Measurements from ENCODE around the gene BMP3.
A peak's percentile ranks its signal among the peaks of the same experiment; 100 is the strongest.

Gene BMP3

DNA sequence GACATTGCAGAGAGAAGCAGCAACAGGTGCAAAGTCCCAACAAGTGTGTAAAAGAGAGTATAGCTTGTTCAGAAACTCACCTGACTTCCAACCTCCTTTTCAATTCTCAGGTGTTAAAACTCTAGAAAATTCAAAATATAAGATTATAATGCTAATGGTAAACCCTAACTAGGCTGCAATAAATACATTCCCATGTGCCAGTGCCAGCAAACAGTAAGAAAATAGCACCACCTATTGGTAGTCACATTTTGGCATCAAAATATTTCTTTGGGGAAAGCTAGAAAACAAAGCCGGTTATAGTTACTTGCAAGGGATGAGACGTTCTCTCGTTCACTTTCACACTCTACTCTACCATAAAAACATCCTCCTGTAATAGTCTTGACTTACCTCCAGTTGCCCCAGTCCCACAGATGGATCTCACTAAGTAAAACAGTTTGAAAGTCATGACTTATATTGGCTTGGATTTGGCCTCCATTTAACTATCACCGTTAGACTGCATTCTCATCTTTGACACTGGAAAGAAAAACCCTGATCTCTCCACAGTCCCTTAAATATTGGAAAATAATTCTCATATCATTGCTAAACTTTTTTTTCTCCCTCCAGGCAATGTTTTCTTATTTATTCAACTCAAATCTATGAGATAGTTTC, 9.6 kb downstream of the BMP3 start:
- DNase-seq (ENCODE audit: low read depth in 2 of 3, low spot score in 2 of 3), result no peak

DNA sequence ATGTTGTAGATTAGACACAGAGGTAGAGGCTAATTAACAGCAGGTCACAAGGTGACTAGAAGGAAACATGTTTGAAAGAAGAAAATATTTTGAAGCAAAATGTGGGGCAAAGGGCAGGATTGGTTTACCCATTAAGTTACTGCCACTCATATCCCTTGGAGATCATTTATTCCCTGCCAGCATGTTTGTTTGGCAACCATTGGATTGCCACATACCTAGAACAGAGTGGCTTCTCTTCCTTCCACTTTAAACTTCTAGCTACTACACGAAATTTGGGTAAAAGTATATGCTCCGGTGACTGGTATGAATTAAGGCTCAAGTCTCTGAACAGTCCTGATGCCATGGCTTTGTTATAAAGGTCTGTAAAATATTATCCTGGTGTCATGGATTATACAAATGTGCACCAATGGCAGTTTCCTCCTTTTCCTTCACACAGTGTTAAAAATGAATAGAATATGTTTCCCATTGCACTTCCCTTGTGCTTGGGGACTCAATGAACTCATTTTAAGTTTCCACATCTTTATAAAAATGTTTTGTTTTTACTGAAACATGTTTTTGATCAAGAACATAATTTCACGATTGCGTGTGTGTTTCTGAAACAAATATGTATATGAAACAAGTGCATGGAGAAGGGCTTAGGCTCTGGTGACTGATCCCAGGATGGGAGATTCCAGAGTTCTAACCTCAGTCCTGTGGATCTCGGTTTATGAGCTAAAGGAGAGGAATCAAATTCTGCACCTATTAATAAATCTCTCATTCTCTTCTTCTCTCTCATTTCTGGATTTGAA, 12.3 kb downstream of the BMP3 start:
- no peak for DNase-seq (ENCODE audit: low read depth in 2 of 3, low spot score in 2 of 3)

DNA sequence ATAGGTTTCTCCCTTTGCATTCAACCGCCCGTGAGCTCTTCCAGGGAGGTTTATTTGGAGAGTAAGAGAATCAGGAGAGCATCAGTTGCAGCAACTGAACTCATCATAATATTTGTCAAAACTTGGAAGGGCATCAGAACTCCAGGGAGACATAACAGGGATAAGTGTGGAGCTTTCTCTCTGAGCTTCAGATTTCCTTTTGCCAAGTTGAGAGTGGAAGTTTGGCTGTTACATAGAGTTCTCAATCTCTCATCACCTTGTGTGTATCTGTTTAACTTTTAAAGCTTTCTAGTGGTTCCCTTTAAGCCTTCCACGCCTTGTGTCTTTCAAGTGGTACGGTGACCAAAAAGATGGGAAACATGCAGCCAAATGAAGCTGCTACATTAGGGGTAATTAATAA, 18.8 kb downstream of the BMP3 start:
- no peak for DNase-seq (ENCODE audit: low read depth in 2 of 3, low spot score in 2 of 3)

DNA sequence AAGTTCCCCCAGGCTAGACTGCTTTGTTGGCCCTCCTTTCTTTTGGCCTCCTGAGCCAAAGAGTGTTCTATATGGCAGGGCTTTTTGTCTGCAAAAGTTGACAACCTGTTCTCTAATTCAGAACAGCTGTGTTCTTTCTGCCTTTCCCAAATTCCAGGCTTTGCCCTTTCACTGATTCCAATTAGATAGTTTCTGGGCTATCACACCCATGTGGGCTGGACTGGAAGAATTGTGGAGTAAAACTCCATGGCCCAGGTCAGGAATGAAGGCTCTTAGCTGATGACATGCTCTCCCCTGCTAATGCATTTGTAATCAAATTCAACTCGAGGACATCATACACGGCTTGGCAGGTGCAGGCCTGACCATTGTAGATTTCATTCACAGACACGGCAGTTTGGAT, 19.4 kb downstream of the BMP3 start:
- DNase-seq (ENCODE audit: low read depth in 2 of 3, low spot score in 2 of 3), result no peak

DNA sequence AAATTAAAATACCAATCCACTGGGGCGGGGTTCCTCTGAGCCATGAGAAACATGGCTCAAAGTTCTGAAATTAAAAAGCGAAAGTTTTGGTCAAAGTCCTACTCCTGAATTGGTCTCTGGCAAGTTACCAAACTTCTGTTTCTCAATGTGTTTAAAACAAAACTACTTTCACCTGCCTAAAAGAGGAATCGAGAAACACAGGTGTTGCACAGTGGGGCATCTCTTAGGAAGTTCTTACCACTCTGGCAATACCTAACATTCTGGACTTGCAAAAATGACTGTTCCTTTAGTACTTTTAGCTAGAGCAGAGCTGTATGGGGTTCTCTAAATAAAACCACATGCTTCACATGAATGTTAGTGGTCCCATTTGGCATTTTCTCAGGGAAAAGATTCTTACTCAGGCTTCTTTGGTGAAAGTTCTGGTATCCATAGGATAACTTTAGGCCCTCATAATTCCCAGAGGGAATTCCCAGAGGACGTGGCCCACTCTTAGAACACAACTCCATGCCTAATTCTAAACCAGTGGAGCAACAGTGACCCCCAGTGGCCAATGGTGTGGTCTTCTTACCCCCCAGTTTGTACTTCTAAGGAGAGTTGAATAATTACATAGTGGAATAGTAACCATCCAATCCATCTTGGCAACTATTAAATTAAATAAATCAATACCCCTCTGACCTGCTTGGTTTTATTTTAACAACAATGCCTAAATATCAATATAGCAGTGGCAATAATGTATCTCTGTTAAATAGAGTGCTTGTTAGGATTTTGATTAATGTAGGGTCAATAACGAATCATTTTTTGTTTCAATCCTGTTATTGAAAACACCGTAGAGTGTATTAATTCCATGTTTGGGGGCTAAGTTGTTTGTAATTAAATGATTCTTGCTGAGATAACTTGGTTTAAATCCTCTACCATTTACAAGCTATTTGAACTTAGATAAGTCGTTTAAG, 21.9 kb downstream of the BMP3 start:
- peak in 1 of 3 experiments; percentile 10 for DNase-seq (ENCODE audit: low read depth in 2 of 3, low spot score in 2 of 3)

DNA sequence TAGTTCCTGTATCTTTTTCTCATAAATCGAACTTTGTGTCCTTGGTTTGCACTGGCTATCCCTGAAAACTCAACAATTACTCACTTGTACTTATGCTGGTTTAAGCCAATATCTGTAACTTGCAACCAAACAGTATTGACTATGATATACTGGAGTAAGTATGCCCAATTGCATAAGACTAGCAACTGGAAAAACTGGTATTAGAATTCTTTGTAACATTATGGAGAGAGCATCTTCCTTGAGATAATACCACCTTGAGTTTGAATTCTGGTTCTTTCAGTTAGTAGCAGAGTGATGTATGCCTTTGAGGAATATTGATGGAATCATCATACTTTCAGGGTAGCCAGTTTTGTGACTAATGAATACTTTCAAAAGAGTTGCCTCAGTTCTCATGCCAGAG, 28.1 kb downstream of the BMP3 start:
- DNase-seq (ENCODE audit: low read depth in 2 of 3, low spot score in 2 of 3), result no peak

DNA sequence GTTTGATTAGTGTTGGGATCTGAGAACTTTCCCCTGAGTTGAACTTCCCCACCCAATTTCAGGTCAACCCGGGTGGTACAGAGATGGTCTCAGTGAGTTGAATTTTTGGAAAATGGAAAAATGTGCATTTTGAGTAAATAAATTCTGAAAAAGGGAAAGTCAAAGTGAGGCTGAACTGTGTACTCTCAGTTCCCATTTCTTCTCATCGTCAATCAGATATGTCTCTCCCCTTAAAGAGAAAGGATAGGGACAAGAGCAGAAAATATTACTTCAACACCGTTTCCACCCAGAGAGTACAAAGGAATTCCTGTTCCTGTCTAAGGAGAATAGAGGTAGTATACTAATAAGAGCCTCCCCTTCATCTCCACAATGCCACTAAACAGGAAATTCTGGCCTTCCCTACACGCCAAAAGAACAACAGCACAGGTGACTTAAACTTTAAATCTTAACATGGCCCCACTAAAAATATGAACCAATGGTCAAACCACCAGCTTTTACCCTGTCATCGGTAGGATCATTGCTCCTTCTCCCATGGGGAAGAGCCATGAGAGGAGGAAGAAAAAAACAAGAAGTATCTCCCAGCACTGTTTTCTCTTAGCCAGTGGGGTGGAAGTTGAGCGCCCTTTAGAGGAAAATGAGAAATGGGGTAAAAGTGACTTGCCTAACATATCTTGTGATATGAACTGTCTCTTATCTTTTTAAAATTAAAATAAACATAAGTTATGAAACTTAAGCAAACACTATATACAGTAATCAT, 30.3 kb downstream of the BMP3 start:
- DNase-seq (ENCODE audit: low read depth in 2 of 3, low spot score in 2 of 3), result no peak

DNA sequence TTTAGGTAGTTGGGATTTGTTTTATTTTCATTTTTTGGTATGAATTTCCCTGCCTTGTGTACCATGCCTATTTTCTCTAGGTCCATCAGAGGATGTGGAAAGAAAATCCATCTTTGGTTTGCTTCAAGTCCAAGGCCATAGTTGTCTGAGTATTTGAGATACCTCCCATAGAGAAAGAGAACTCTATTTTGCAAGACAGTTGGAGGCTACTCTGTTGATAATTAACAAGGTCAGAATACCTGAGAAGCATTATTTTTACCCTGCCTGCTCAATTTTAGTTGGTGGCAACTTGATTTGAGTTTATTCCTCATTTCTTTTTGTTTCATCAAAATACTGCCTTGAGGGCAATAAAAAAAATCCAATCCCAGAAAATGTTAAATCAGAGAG, 30.8 kb downstream of the BMP3 start:
- DNase-seq (ENCODE audit: low read depth in 2 of 3, low spot score in 2 of 3), result no peak

DNA sequence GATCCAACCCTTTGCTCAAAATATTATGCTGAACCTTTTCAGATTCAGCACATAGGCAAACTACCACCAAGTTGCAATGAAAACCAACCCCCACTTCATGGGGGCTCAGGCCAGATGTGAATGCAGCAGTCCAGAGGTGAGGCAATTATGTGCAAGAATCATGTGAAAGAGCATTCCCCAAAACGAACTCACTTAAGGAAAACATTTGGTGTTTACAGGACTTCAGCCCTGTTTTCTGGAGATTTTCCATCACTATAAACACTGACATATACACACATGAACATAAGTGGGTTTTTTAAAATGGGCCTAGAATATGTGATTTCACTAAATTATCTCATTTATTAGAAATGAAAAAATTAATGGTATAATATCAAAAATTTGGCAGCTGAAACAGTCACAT, 31.5 kb downstream of the BMP3 start:
- DNase-seq (ENCODE audit: low read depth in 2 of 3, low spot score in 2 of 3), result no peak

DNA sequence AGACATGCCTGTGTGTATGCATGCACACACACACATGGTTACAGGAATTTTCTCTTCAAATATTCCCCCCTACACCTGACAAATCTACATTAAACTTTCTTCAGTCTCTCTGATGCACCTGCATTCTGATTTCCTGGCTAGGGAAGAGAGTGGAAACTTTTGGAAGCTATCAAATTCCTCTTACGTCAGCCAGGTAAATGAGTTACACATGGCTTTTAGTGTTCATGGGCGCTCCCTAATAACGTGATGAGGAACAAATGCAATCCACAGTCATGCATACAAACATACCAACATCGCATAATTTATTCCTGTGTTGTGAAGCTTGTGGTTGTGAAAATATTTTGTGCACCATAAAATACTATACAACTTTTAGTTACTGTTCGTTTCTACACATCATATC, 34.9 kb downstream of the BMP3 start:
- DNase-seq (ENCODE audit: low read depth in 2 of 3, low spot score in 2 of 3), result no peak

DNA sequence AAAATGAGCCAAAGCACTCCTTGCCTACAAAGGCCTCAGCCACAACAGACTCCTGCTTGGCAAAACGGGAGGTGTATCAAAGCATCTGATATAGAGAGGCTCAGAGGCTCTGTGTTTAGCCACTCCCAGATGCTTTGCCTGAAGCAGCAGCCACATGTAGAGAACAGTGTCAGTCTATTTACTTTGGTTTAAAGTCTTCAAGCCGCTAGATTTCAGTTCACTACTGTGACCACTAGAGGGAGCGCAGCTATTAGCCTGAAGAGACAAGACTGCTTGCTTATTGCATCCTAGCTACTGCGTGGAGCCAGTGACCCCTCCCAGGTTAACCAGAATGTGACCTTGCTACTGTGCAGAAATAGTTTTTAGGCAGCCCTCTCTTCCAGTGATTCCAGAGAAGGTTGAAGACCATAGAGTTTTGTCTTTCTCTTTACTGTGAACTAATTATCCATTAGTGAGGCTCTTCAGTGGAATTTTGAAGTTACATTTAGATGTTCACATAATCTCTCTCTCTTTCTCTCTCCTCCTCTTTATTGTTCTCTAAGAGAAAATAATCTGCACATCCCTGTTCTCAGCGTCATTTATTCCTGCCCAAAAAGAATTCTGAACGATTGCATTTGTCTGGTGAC, 39.3 kb downstream of the BMP3 start:
- peak; percentile 0 to 24 (median 4) for DNase-seq (ENCODE audit: low read depth in 2 of 3, low spot score in 2 of 3)

DNA sequence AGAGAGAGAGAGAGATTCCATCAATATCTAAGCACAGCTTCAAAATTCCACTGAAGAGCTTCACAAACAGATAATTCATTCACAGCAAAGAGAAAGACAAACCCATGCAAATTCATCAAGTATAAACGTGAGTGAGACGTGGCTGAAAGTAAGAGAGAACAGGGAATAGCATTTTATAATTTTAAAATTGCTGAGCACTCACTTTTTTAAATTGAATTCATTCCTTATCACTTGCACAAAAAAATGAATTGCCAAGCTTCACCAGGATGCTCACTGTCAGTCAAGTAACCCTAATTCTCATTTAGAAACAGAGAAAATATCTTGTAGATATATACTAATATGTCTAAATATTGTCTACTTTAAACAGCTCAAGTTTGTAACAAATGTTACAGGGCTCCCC, 40.5 kb downstream of the BMP3 start:
- no peak for DNase-seq (ENCODE audit: low read depth in 2 of 3, low spot score in 2 of 3)

DNA sequence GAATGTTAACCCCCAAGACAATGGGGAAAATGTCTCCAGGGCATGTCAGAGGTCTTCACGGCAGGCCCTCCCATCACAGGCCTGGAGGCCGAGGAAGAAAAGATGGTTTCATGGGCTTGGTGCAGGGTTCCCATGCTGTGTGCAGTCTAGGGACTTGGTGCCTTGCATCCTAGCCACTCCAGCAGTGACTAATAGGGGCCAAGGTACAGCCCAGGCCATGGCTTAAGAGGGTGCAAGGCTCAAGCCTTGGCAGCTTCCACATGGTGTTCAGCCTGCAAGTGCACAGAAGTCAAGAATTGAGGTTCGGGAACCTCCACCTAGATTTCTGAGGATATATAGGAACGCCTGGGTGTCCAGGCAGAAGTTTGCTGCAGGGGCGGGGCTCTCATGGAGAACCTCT, 50.6 kb downstream of the BMP3 start:
- no peak for DNase-seq (ENCODE audit: low read depth in 2 of 3, low spot score in 2 of 3)

DNA sequence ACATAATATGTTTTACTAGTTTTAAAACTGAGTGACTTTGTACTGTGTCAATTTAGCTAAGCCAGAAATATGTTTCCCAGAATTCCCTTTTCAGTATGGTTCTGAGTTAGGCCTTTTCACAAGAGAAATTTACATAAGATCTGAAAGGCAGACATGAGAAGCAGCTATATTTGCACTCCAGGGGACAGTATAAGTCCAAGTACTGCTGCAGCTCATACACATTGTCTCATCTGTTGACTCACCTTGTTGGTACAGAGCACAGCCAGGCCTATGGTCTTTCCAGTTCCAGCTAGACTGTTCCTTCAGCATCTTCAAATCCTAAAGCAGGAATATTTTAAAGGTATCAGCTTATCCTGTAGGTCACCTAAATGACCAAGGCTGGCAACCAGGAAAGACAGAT, 53.5 kb downstream of the BMP3 start:
- DNase-seq (ENCODE audit: low read depth in 2 of 3, low spot score in 2 of 3), result no peak

DNA sequence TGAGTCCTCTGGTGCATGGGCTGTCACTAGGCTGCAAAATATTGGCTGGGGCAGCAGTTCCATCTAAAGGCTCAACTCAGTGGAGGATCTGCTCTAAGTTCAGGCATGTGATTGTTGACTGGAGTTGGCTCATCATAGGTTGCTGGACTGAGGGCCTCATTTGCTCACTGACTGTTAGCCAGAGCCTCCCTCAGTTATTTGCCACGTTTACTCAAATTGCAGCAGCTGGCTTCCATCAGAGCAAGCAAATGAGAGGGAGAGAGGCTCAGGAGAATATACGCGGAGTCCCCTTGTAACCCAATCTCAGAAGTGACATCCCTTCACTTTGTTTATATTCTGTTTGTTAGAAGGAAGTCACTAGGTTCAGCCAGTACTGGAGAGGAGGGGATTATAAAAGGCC, 54.1 kb downstream of the BMP3 start:
- no peak for DNase-seq (ENCODE audit: low read depth in 2 of 3, low spot score in 2 of 3)

DNA sequence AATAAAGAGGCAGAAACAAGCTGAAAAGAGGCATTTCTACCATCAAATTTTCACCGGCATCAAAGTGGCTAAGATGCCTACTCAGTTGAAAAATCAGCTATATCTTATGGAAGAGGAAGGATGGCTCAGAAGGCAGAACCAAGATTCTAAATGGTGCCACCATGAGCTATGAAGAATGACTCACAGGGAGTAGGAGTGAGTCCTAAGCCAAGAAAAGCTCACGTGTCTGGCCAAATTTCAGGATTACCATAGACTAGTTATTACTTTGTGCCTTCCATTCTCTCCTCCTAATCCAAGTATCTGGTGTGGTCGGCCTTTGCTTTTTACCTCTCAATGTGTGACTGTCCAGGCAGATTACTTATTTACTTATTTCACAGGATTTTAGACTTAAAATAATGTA, 54.8 kb downstream of the BMP3 start:
- DNase-seq (ENCODE audit: low read depth in 2 of 3, low spot score in 2 of 3), result no peak

DNA sequence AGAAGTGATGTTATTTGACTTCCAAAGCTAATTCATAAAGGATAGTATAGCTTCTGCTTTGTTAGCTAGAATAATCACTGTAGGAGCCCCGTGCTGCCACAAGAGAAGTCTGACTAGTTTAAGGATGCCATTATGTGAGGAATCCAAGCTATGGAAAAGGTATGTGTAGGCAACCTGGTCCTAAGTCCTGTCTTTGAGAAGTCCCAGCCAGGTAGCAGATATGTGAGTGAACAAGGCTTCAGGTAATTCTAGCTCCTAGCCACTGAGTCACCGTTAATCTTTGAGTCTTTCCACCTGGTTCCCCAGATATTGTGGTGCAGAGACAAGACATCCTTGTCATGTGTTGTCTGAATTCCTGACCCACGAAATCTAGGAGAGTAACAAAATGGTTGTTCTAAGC, 55.5 kb downstream of the BMP3 start:
- no peak for DNase-seq (ENCODE audit: low read depth in 2 of 3, low spot score in 2 of 3)

DNA sequence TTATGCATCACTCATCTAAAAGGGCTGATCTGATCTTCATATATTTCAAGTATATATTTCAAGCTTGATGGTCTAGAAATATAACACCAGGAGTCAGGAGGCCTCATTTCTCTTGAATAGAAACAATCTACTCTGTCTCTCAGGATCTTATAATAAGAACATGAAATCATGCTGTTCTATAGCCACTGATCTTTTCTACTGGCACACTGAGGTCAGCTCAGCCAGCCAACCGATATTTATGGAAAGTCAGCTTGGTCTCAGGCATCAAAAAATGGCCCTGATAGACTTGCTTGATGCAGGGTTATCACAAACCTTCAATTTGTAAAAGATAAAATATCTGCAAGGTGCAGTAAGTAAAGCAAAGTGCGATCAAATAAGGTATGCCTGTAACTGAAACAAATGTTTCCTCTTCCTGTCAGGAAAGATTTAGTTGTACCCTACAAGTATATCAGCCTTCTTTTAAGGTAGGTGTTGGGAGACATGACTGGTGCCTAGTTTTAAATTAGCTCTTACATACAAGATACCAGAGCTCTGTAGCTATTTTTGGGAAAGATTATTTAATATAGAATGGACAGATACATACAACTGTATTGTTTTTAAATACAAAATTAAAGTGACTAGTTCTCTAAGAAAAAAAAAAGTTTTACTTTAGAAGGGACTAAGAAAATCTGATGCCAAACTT, 63.4 kb downstream of the BMP3 start:
- DNase-seq (ENCODE audit: low read depth in 2 of 3, low spot score in 2 of 3), result no peak

DNA sequence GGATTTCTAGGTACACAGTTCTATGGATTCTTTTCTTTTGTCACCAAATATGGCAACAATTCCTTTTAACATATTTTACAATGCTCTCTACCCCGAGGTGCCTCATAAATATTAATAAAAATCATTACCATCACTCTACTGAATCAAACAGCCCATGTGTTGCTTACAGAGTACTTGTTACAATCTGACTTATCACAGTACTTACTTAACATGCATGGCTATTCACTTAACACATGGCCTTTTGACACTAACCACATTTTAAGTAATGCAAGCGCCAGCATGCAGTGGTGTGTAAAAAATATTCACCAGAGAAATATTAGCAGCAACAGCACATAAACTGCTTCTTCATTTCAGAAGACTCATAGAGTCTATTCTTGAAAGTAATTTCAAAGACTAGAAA, 64.9 kb downstream of the BMP3 start:
- DNase-seq (ENCODE audit: low read depth in 2 of 3, low spot score in 2 of 3), result no peak

DNA sequence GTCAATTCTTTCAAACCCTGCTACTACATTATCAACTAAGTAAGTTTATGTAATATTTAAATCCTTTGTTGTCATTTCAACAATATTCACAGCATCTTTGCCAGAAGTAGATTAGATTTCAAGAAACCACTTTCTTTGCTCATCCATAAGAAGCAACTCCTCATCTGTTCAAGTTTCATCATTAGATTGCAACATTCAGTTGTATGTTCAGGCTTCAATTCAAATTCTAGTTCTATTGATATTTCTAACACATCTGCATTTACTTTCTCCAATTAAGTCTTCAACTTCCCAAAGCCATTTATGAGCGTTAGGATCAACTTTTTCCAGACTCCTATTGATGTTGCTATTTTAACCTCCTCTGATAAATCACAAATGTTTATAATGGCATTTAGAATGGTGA, 66.1 kb downstream of the BMP3 start:
- no peak for DNase-seq (ENCODE audit: low read depth in 2 of 3, low spot score in 2 of 3)
